DOHH2 (cell line): ENCODE results near the gene SEC23IP.

ENCODE experiments used
- H3F3A ChIP-seq: fragments of 200-600 bp; sonication (generic), shearing (Covaris generic); 2 replicates; pipeline ENCODE4 v1.6.0; 2016; ENCODE audit warnings: antibody characterized with exemption, mild to moderate bottlenecking; ENCODE audit not compliant: control insufficient read depth, insufficient read depth
- H3K27ac ChIP-seq: fragments of 200-600 bp; sonication (generic); 2 replicates; pipeline ENCODE4 v1.5.1; 2014; ENCODE audit warnings: low read depth, mild to moderate bottlenecking, low read length, moderate library complexity
- H3K27me3 ChIP-seq: fragments of 200-600 bp; sonication (generic); 2 replicates; pipeline ENCODE4 v1.6.1; 2014; ENCODE audit warnings: mild to moderate bottlenecking, low read length, mixed read lengths; ENCODE audit not compliant: control insufficient read depth
- H3K36me3 ChIP-seq: fragments of 200-600 bp; sonication (generic); 2 replicates; pipeline ENCODE4 v1.6.1; 2014; ENCODE audit warnings: mild to moderate bottlenecking, low read length, moderate library complexity, mixed read lengths; ENCODE audit not compliant: control insufficient read depth
- H3K4me1 ChIP-seq: fragments of 200-600 bp; sonication (generic); 2 replicates; pipeline ENCODE4 v1.6.1; 2014; ENCODE audit warnings: mild to moderate bottlenecking, low read length, mixed read lengths; ENCODE audit not compliant: control insufficient read depth
- H3K4me2 ChIP-seq: fragments of 200-600 bp; sonication (generic); 2 replicates; pipeline ENCODE4 v1.6.0; 2014; ENCODE audit warnings: mild to moderate bottlenecking, low read length, moderate library complexity
- H3K4me3 ChIP-seq: fragments of 200-600 bp; sonication (generic); 2 replicates; pipeline ENCODE4 v1.5.1; 2014; ENCODE audit warnings: mild to moderate bottlenecking, low read length, mixed read lengths
- H3K79me2 ChIP-seq: fragments of 200-600 bp; sonication (generic); 2 replicates; pipeline ENCODE4 v1.6.1; 2014; ENCODE audit warnings: mild to moderate bottlenecking, low read length, mixed read lengths; ENCODE audit not compliant: control insufficient read depth
- H3K9me2 ChIP-seq: fragments of 200-600 bp; sonication (generic); replicated peaks from 2 replicates; pipeline ENCODE4 v1.6.1; 2014; ENCODE audit warnings: mild to moderate bottlenecking, low read length, mixed read lengths; ENCODE audit not compliant: control insufficient read depth
- H3K9me3 ChIP-seq: fragments of 200-600 bp; sonication (generic); 2 replicates; pipeline ENCODE4 v1.6.1; 2014; ENCODE audit warnings: antibody characterized with exemption, low read length, mixed read lengths; ENCODE audit not compliant: control insufficient read depth, insufficient read depth
- H4K20me1 ChIP-seq: fragments of 200-600 bp; sonication (generic); 2 replicates; pipeline ENCODE4 v1.6.0; 2014; ENCODE audit warnings: low read depth, mild to moderate bottlenecking, antibody characterized with exemption, low read length, moderate library complexity; ENCODE audit not compliant: control insufficient read depth, insufficient read depth
- EZH2phosphoT487 ChIP-seq: fragments of 200-600 bp; sonication (generic); IDR thresholded peaks from 2 replicates; pipeline ENCODE4 v1.6.1; 2017; ENCODE audit warnings: borderline replicate concordance, mild to moderate bottlenecking, antibody characterized with exemption, low read length, moderate library complexity, mixed read lengths
- TF ChIP-seq, protein P1 (sequence below): fragments of 200-600 bp; sonication (generic); IDR thresholded peaks from one replicate; pipeline ENCODE4 v1.5.1; 2014; ENCODE audit warnings: antibody characterized with exemption, mild to moderate bottlenecking, low read depth, low read length; ENCODE audit not compliant: poor library complexity, severe bottlenecking

The SEC23IP gene

GRCh38 chr10:119945805-119946204 lies 53.3 kb downstream of the SEC23IP start:
- Histone ChIP-seq H4K20me1 (no peaks in the 10 kb centered on the region), H3F3A (no peaks in the 10 kb centered on the region), H3K9me2 (no peaks in the 10 kb centered on the region), H3K4me2 (no peak overlapping the region), H3K9me3 (no peaks in the 10 kb centered on the region), H3K27ac (no peak overlapping the region), H3K27me3 (no peaks in the 10 kb centered on the region), H3K4me3 (no peak overlapping the region), H3K4me1 (no peaks in the 10 kb centered on the region), H3K79me2 (no peaks in the 10 kb centered on the region), H3K36me3 (peaks cover 28% of the 10 kb centered on the region)
- TF ChIP-seq, protein P1, sequence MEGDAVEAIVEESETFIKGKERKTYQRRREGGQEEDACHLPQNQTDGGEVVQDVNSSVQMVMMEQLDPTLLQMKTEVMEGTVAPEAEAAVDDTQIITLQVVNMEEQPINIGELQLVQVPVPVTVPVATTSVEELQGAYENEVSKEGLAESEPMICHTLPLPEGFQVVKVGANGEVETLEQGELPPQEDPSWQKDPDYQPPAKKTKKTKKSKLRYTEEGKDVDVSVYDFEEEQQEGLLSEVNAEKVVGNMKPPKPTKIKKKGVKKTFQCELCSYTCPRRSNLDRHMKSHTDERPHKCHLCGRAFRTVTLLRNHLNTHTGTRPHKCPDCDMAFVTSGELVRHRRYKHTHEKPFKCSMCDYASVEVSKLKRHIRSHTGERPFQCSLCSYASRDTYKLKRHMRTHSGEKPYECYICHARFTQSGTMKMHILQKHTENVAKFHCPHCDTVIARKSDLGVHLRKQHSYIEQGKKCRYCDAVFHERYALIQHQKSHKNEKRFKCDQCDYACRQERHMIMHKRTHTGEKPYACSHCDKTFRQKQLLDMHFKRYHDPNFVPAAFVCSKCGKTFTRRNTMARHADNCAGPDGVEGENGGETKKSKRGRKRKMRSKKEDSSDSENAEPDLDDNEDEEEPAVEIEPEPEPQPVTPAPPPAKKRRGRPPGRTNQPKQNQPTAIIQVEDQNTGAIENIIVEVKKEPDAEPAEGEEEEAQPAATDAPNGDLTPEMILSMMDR, result no peak
- TF ChIP-seq EZH2phosphoT487, result no peak

GRCh38 chr10:119947300-119947699 lies 54.8 kb downstream of the SEC23IP start:
- Histone ChIP-seq H3K9me2 (no peaks in the 10 kb centered on the region), H3K36me3 (peaks cover 13% of the 10 kb centered on the region), H3K9me3 (no peaks in the 10 kb centered on the region), H3K4me2 (no peak overlapping the region), H3K79me2 (no peaks in the 10 kb centered on the region), H3F3A (no peaks in the 10 kb centered on the region), H3K27ac (no peak overlapping the region), H3K27me3 (no peaks in the 10 kb centered on the region), H3K4me3 (no peak overlapping the region), H4K20me1 (no peaks in the 10 kb centered on the region), H3K4me1 (no peaks in the 10 kb centered on the region)
- TF ChIP-seq, protein P1, result no peak
- TF ChIP-seq EZH2phosphoT487, result no peak

DNA sequence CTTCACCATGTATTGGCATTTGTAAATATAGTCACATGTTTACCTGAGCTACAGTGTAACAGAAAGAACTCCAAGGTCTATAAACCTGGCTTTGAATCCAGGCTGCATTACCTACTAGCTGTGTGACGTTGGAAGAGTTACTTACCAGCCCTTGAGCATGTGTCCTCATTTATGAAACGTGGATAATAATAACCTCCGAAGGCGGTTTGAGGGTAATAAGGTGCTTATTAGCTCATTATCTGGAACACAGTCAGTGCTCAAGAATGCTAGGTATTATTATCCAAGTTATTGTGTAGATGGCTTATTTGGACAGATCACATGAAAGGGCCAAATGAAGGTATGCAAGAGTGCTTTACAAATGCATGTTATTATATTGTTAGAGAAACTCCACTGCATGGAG lies 64.9 kb downstream of the SEC23IP start:
- no peaks in the 10 kb centered on the region for H3K4me1 ChIP-seq
- H3K36me3 ChIP-seq, result no peaks in the 10 kb centered on the region
- no peaks in the 10 kb centered on the region for H4K20me1 ChIP-seq
- H3F3A ChIP-seq, result no peaks in the 10 kb centered on the region
- no peak overlapping the region for H3K4me2 ChIP-seq
- H3K4me3 ChIP-seq, result no peak overlapping the region
- H3K9me3 ChIP-seq, result peaks cover 2% of the 10 kb centered on the region; the same call in 1 of the 2 replicates
- no peaks in the 10 kb centered on the region for H3K79me2 ChIP-seq
- H3K9me2 ChIP-seq, result no peaks in the 10 kb centered on the region
- no peaks in the 10 kb centered on the region for H3K27me3 ChIP-seq
- TF ChIP-seq EZH2phosphoT487, result no peak
- TF ChIP-seq, protein P1, result no peak
- H3K27ac ChIP-seq, result no peak overlapping the region
